Kidney (tissue), 14 donors: ENCODE results near the gene ADSS1. TPM values are rescaled to one million over a fixed set of nuclear protein-coding genes. Genes with fewer than 3 reads are reported as not detected.
A peak's percentile ranks its signal among the peaks of the same experiment; 100 is the strongest.

Experiments
- DNase-seq, 5 donors: peaks; one replicate each; pipeline ENCODE4 v3.0.0-alpha.2; 2013 to 2020
- FAIRE-seq: peaks from 2 replicates; lab custom pipeline; 2012; peaks lifted over from hg19 to GRCh38; lab: Jason Lieb, UNC
- H3K27ac ChIP-seq, 2 donors: one replicate each; pipeline ENCODE4 v1.7.0; 2013; ENCODE audit warnings: low read depth in 2 of 2, low read length in 2 of 2, inconsistent platforms in 1 of 2
- H3K27me3 ChIP-seq: one replicate; pipeline ENCODE4 v1.7.1; 2013; ENCODE audit warnings: low read length, inconsistent platforms; ENCODE audit not compliant: control insufficient read depth, insufficient read depth
- H3K36me3 ChIP-seq, 3 donors: one replicate each; pipeline versions ENCODE4 v1.7.0 to v1.7.1; 2013; ENCODE audit warnings: low read length in 3 of 3, control low read depth in 1 of 3, inconsistent platforms in 1 of 3; ENCODE audit not compliant: insufficient read depth in 3 of 3, control insufficient read depth in 2 of 3
- H3K4me1 ChIP-seq, 3 donors: one replicate each; pipeline versions ENCODE4 v1.7.0 to v1.7.1; 2013; ENCODE audit warnings: low read length in 3 of 3, inconsistent platforms in 1 of 3, low read depth in 1 of 3; ENCODE audit not compliant: control insufficient read depth in 2 of 3, insufficient read depth in 2 of 3
- H3K4me3 ChIP-seq, 3 donors: one replicate each; pipeline versions ENCODE4 v1.7.0 to v1.8.1; 2013; ENCODE audit warnings: low read length in 3 of 3, control low read depth in 1 of 3, inconsistent platforms in 1 of 3
- H3K9ac ChIP-seq, 3 donors: one replicate each; pipeline versions ENCODE4 v1.7.0 to v1.7.1; 2013; ENCODE audit warnings: low read length in 3 of 3, control low read depth in 1 of 3, inconsistent platforms in 1 of 3
- H3K9me3 ChIP-seq, 3 donors: one replicate each; pipeline versions ENCODE4 v1.7.0 to v1.7.1; 2013; ENCODE audit warnings: low read length in 3 of 3, control low read depth in 1 of 3, inconsistent platforms in 1 of 3; ENCODE audit not compliant: control insufficient read depth in 2 of 3, insufficient read depth in 1 of 3
- CTCF ChIP-seq: IDR thresholded peaks from 3 replicates; pipeline ENCODE4 v1.5.1; 2012; ENCODE audit warnings: mild to moderate bottlenecking, moderate library complexity, borderline replicate concordance; ENCODE audit not compliant: insufficient read depth; ENCODE audit errors: extremely low read depth
- intact Hi-C: fragments of 100-400 bp; cut with DNase I; formaldehyde crosslinking; loops from one replicate; pipeline ENCODE4 v1.11.1; 2022
- polyA plus RNA-seq: library from polyadenylated mRNA; stranded (reverse); fragments of 350-450 nt; fragmentation: Illumina TruSeq; extraction: RNeasy Lipid Tissue Mini Kit (QIAGEN cat#74804); gene quantifications from one replicate; pipeline ENCODE4 v1.2.3, GENCODE V29; 2014; ENCODE audit warnings: low read depth, low replicate concordance; ENCODE audit not compliant: insufficient read depth
- total RNA-seq: library from RNA; stranded (reverse); fragmentation: NEBNext Ultra II Directional; extraction: Animal tissue kit (Norgen Biotek cat#: 25700); gene quantifications from one replicate; pipeline ENCODE4 v1.2.1, GENCODE V29; 2021
- donor health status: control.
- donor health status: control.
- donor health status: control.
- donor health status: control.
- donor health status: control.
- donor health status: DM: yes; HTN: yes; CAD: no.
- donor health status: Normal renal cell carcinoma (clear cell type).

Gene ADSS1
- total and polyA plus RNA-seq, 2 donors from 2014 or later, result 7.5 to 16.5 TPM

- TF ChIP-seq CTCF, result no peak
Observed at GRCh38 chr14:104742586-104743455, 18.8 kb downstream of the ADSS1 start.

GRCh38 chr14:104743461-104744380 lies 19.7 kb downstream of the ADSS1 start:
- intact Hi-C loops, result no loop called here
- peak in 1 of 5 donors; percentile 59 for DNase-seq
- Histone ChIP-seq H3K4me1 (peaks cover 2 to 5% (median 3%) of the 10 kb centered on the region in 3 donors), H3K4me3 (no peak overlapping the region), H3K9me3 (no peaks in the 10 kb centered on the region), H3K27ac (no peak overlapping the region), H3K36me3 (peaks cover 4 to 12% (median 12%) of the 10 kb centered on the region in 3 donors), H3K27me3 (no peaks in the 10 kb centered on the region), H3K9ac (no peak overlapping the region)
- FAIRE-seq, result no peak
- TF ChIP-seq CTCF, result no peak

More at GRCh38 chr14:104742586-104743455, 18.8 kb downstream of the ADSS1 start:
- Histone ChIP-seq H3K36me3 (peaks cover 4 to 12% (median 12%) of the 10 kb centered on the region in 3 donors), H3K9ac (no peak overlapping the region), H3K9me3 (no peaks in the 10 kb centered on the region), H3K27ac (no peak overlapping the region), H3K27me3 (no peaks in the 10 kb centered on the region), H3K4me1 (peaks cover 0 to 2% (median 2%) of the 10 kb centered on the region in 3 donors), H3K4me3 (no peak overlapping the region)
- intact Hi-C loops, result no loop called here
- FAIRE-seq, result no peak
- peak in 1 of 5 donors; percentile 71 for DNase-seq

GRCh38 chr14:104744484-104744883 lies 20.5 kb downstream of the ADSS1 start:
- H3K36me3 ChIP-seq, result peaks cover 4 to 12% (median 12%) of the 10 kb centered on the region in 3 donors
- intact Hi-C loops, result no loop called here
- H3K9ac ChIP-seq, result no peak overlapping the region
- H3K4me1 ChIP-seq, result peaks cover 3 to 11% (median 4%) of the 10 kb centered on the region in 3 donors
- no peak overlapping the region for H3K4me3 ChIP-seq
- no peak for FAIRE-seq
- TF ChIP-seq CTCF, result no peak
- DNase-seq, result peak in 1 of 5 donors; percentile 20
- H3K27me3 ChIP-seq, result no peaks in the 10 kb centered on the region
- H3K27ac ChIP-seq, result no peak overlapping the region
- H3K9me3 ChIP-seq, result no peaks in the 10 kb centered on the region
